Fibroblast of lung (primary cell): ENCODE data around the gene SH3D19. TPM values are rescaled to one million over a fixed set of nuclear protein-coding genes. Genes with fewer than 3 reads are reported as not detected.
A peak's percentile ranks its signal among the peaks of the same experiment; 100 is the strongest.

Experiments used
- DNase-seq, 2 donors: peaks; one replicate each; pipeline versions ENCODE4 v3.0.0 to v3.0.0-alpha.2; 2010; ENCODE audit warnings: low read depth in 2 of 2
- H2AFZ ChIP-seq: 2 replicates; pipeline ENCODE4 v1.5.1; 2012; ENCODE audit warnings: low read length, control low read depth, inconsistent platforms
- H3K27ac ChIP-seq: 2 replicates; pipeline ENCODE4 v1.5.1; 2011; ENCODE audit warnings: low read length, control low read depth; ENCODE audit not compliant: insufficient read depth
- H3K27me3 ChIP-seq: 2 replicates; pipeline ENCODE4 v1.5.1; 2011; ENCODE audit warnings: mild to moderate bottlenecking, low read length; ENCODE audit not compliant: control insufficient read depth, insufficient read depth
- H3K36me3 ChIP-seq: 2 replicates; pipeline ENCODE4 v1.5.1; 2011; ENCODE audit warnings: low read length; ENCODE audit not compliant: control insufficient read depth, insufficient read depth
- H3K4me1 ChIP-seq: 2 replicates; pipeline ENCODE4 v1.5.1; 2011; ENCODE audit warnings: low read length; ENCODE audit not compliant: control insufficient read depth, insufficient read depth; ENCODE audit errors: extremely low read depth
- H3K4me2 ChIP-seq: 2 replicates; pipeline ENCODE4 v1.5.1; 2011; ENCODE audit warnings: low read length, control low read depth; ENCODE audit not compliant: insufficient read depth; ENCODE audit errors: extremely low read depth
- H3K4me3 ChIP-seq, 4 experiments: fragments of 200-600 bp in 1 of 4; sonication (generic) in 1 of 4; replicated peaks in 1 of 4; 2 replicates each; pipeline ENCODE4 v1.5.1; 2011 to 2016; ENCODE audit warnings: low read length in 4 of 4, low read depth in 3 of 4, mild to moderate bottlenecking in 3 of 4, control low read depth in 2 of 4, inconsistent platforms in 1 of 4, mixed read lengths in 1 of 4; ENCODE audit not compliant: insufficient read depth in 1 of 4; ENCODE audit errors: control extremely low read depth in 1 of 4
- H3K79me2 ChIP-seq: 2 replicates; pipeline ENCODE4 v1.5.1; 2012; ENCODE audit warnings: mild to moderate bottlenecking, low read length, inconsistent platforms; ENCODE audit not compliant: control insufficient read depth, insufficient read depth
- H3K9ac ChIP-seq: 2 replicates; pipeline ENCODE4 v1.5.1; 2011; ENCODE audit warnings: mild to moderate bottlenecking, low read length, control low read depth; ENCODE audit not compliant: insufficient read depth
- H3K9me3 ChIP-seq: 2 replicates; pipeline ENCODE4 v1.5.1; 2012; ENCODE audit warnings: low read depth, low read length; ENCODE audit not compliant: control insufficient read depth, insufficient read depth
- H4K20me1 ChIP-seq: 2 replicates; pipeline ENCODE4 v1.5.1; 2011; ENCODE audit warnings: low read length; ENCODE audit not compliant: control insufficient read depth, insufficient read depth; ENCODE audit errors: extremely low read depth
- CTCF ChIP-seq, 2 donors: IDR thresholded peaks in 1 of 2; conservative IDR thresholded peaks in 1 of 2; 1 replicate in 1 of 2; 2 replicates in 1 of 2; pipeline ENCODE4 v1.5.1; 2011 to 2012; ENCODE audit warnings: low read length in 2 of 2, control low read depth in 1 of 2, inconsistent platforms in 1 of 2, low read depth in 1 of 2, mild to moderate bottlenecking in 1 of 2
- EZH2 ChIP-seq: IDR thresholded peaks from 2 replicates; pipeline ENCODE4 v1.5.1; 2012; ENCODE audit warnings: low read length, control low read depth, mild to moderate bottlenecking; ENCODE audit errors: missing control alignments
- polyA plus RNA-seq, 2 donors: library from polyadenylated mRNA; depleted of rRNA in 1 of 2; stranded (reverse) in 1 of 2; unstranded in 1 of 2; fragments of >200 nt; gene quantifications; 2 replicates each; pipeline ENCODE4 v1.2.1, GENCODE V29; 2011 to 2012; ENCODE audit warnings: missing spikeins in 1 of 2
- total RNA-seq: library from RNA; depleted of rRNA; stranded (reverse); fragments of >200 nt; gene quantifications from 2 replicates; pipeline ENCODE4 v1.2.1, GENCODE V29; 2014

The SH3D19 gene
- total and polyA plus RNA-seq, 2 donors (not counting 1 experiment from before 2014, with no cell fraction given): 31.4 to 41.3 TPM

DNA sequence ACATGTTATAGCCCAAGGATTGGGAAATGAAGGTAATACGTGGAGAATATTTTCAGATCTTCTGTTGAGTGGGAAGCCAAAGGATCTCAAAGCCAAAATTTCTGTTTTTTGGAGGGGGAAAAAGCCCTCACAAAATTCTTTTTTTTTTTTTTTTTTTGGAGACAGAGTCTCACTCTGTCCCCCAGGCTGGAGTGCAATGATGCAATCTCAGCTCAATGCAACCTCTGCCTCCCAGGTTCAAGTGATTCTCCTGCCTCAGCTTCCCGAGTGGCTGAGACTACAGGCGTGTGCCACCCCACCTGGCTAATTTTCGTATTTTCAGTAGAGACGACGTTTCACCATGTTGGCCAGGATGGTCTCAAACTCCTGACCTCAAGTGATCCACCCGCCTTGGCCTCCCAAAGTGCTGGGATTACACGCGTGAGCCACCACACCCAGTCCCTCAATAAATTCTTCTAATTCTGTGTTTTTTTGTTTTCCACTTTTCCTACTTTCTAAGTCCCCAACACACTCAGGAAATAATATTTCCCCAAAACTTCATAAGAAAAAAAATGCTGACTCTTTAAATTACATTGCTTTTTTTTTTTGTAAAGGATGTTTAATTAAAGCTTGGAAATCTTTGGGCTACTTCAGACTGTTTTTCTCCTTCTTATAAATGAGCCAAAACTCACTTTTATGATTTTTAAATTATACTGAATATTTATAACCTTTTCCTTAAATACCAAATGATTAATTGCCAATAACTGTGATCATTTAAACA, 174.4 kb downstream of the SH3D19 start:
- Histone ChIP-seq H3K27ac (no peak overlapping the region), H3K4me3 (no peak overlapping the region), H2AFZ (no peak overlapping the region), H3K36me3 (no peaks in the 10 kb centered on the region), H3K27me3 (no peaks in the 10 kb centered on the region), H3K79me2 (no peaks in the 10 kb centered on the region), H3K4me2 (no peak overlapping the region), H3K9ac (no peak overlapping the region), H3K4me1 (no peaks in the 10 kb centered on the region), H4K20me1 (no peaks in the 10 kb centered on the region), H3K9me3 (no peaks in the 10 kb centered on the region)
- DNase-seq: no peak
- TF ChIP-seq EZH2 (no peak), CTCF (conservative IDR thresholded peaks at IDR 0.05 in 1 of 2, IDR thresholded peaks at IDR 0.05 in 1 of 2; ENCODE audit: low read depth in 1 of 2, low read length in 2 of 2) (no peak)

GRCh38 chr4:151148261-151148660, 177.1 kb downstream of the SH3D19 start:
- no peak for TF ChIP-seq CTCF (conservative IDR thresholded peaks at IDR 0.05 in 1 of 2, IDR thresholded peaks at IDR 0.05 in 1 of 2; ENCODE audit: low read depth in 1 of 2, low read length in 2 of 2)
- TF ChIP-seq EZH2: no peak
- Histone ChIP-seq H3K4me3 (no peak overlapping the region), H3K27ac (no peak overlapping the region), H3K79me2 (no peaks in the 10 kb centered on the region), H3K9ac (no peak overlapping the region), H3K4me2 (no peak overlapping the region), H4K20me1 (no peaks in the 10 kb centered on the region), H3K36me3 (peaks cover 7% of the 10 kb centered on the region), H3K9me3 (no peaks in the 10 kb centered on the region), H2AFZ (no peak overlapping the region), H3K27me3 (no peaks in the 10 kb centered on the region), H3K4me1 (no peaks in the 10 kb centered on the region)
- no peak for DNase-seq

DNA sequence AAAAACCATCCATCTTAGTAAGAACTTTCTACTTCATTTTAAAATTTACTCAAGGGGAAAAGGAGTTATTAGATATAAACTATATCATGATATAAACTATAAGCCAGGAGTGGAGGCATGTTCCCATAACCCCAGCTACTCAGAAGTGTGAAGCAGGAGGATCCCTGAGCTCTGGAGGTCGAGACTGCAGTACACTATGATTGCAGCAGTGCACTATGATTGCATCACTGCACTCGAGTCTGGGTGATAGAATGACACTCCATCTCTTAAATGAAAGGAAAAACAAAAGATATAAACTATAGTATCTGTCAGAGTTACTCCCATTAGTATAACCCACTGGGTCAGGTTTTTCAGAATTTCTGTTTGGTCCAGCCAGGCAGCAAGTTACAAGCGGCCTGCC, 178.4 kb downstream of the SH3D19 start:
- Histone ChIP-seq H3K27me3 (no peaks in the 10 kb centered on the region), H3K27ac (no peak overlapping the region), H3K4me2 (no peak overlapping the region), H3K9ac (no peak overlapping the region), H3K79me2 (no peaks in the 10 kb centered on the region), H3K4me3 (no peak overlapping the region), H3K36me3 (peaks cover 7% of the 10 kb centered on the region), H4K20me1 (no peaks in the 10 kb centered on the region), H2AFZ (no peak overlapping the region), H3K4me1 (no peaks in the 10 kb centered on the region), H3K9me3 (no peaks in the 10 kb centered on the region)
- peak in 1 of 2 donors; percentile 72 for DNase-seq
- TF ChIP-seq EZH2: no peak
- TF ChIP-seq CTCF (conservative IDR thresholded peaks at IDR 0.05 in 1 of 2, IDR thresholded peaks at IDR 0.05 in 1 of 2; ENCODE audit: low read depth in 1 of 2, low read length in 2 of 2): no peak
